HG02981 (cell line): ENCODE measurements around the gene KCTD4.
"Not testable (repeated sequence)": the region's sequence is repeated elsewhere in the genome, so short reads cannot be mapped to it uniquely, and the experiment has no call there.

Experiments used
- ATAC-seq: cut with Tn5 transposase; IDR thresholded peaks from one replicate; pipeline ENCODE4 v1.9.1; 2021; ENCODE audit warnings: mild to moderate bottlenecking, moderate library complexity; ENCODE audit not compliant: unreplicated experiment

Gene KCTD4

GRCh38 chr13:45216193-45216592, 15.3 kb upstream of the KCTD4 start:
- ATAC-seq, result no peak

- no peak for ATAC-seq
Observed at GRCh38 chr13:45215392-45216077, 14.7 kb upstream of the KCTD4 start.

GRCh38 chr13:45209229-45209628, 8.4 kb upstream of the KCTD4 start:
- ATAC-seq, result no peak

GRCh38 chr13:45208132-45208531, 7.3 kb upstream of the KCTD4 start:
- ATAC-seq, result no peak

GRCh38 chr13:45207319-45207718, 6.5 kb upstream of the KCTD4 start:
- ATAC-seq, result no peak

- ATAC-seq, result peak; percentile 62
Observed at GRCh38 chr13:45206340-45206739, 5.5 kb upstream of the KCTD4 start.

GRCh38 chr13:45205124-45205523, 4.3 kb upstream of the KCTD4 start:
- ATAC-seq, result no peak

- no peak for ATAC-seq
Observed at GRCh38 chr13:45199711-45200110, 1.1 kb downstream of the KCTD4 start.

GRCh38 chr13:45198924-45199323, 1.9 kb downstream of the KCTD4 start:
- ATAC-seq, result no peak

GRCh38 chr13:45198041-45198440, 2.8 kb downstream of the KCTD4 start:
- no peak for ATAC-seq

- ATAC-seq, result no peak
Observed at GRCh38 chr13:45196622-45197021, 4.2 kb downstream of the KCTD4 start.

- ATAC-seq, result no peak
Observed at GRCh38 chr13:45196096-45196495, 4.7 kb downstream of the KCTD4 start.

GRCh38 chr13:45195421-45195820, 5.4 kb downstream of the KCTD4 start:
- ATAC-seq, result no peak

- ATAC-seq, result no peak
Observed at GRCh38 chr13:45194081-45194939, 6.5 kb downstream of the KCTD4 start.

GRCh38 chr13:45191874-45192273, 9.0 kb downstream of the KCTD4 start:
- no peak for ATAC-seq

GRCh38 chr13:45189511-45189910, 11.3 kb downstream of the KCTD4 start:
- not testable (repeated sequence) for ATAC-seq

GRCh38 chr13:45189077-45189476, 11.8 kb downstream of the KCTD4 start:
- not testable (repeated sequence) for ATAC-seq

GRCh38 chr13:45185286-45185685, 15.6 kb downstream of the KCTD4 start:
- no peak for ATAC-seq

- ATAC-seq, result no peak
Observed at GRCh38 chr13:45184693-45185092, 16.2 kb downstream of the KCTD4 start.

- ATAC-seq, result no peak
Observed at GRCh38 chr13:45180713-45181601, 19.9 kb downstream of the KCTD4 start.

- ATAC-seq, result no peak
Observed at GRCh38 chr13:45180303-45180702, 20.5 kb downstream of the KCTD4 start.
